ENCODE data around the gene CAPZB. TPM values are rescaled to one million over a fixed set of nuclear protein-coding genes. Genes with fewer than 3 reads are reported as not detected.

The CAPZB gene
- total and polyA plus RNA-seq, 2 of the 4 experiments (the other 2 are of a cell fraction) = 216 to 304 TPM

GRCh38 chr1:19484798-19485361 is 459 bp downstream of the CAPZB start:
- Histone ChIP-seq H3K4me3 (ENCODE audit: insufficient read depth, low read depth, low read length) (peak overlapping the region; percentile 99), H2AK5ac (ENCODE audit: low read depth, low read length) (peak overlapping the region; percentile 85), H4K20me1 (ENCODE audit: insufficient read depth, low read length) (peaks cover 52% of the 10 kb centered on the region), H2AFZ (replicated peaks; ENCODE audit: low read length, poor library complexity) (peak overlapping the region; percentile 75), H3K18ac (ENCODE audit: low read depth, low read length) (peak overlapping the region; percentile 95; the same call in 1 of the 2 replicates), H3K9me3 (ENCODE audit: control insufficient read depth, insufficient read depth, low read length) (no peaks in the 10 kb centered on the region), H2BK20ac (ENCODE audit: low read depth, low read length) (no peak overlapping the region), H4K8ac (ENCODE audit: low read depth in 2 of 2, low read length in 2 of 2) (peak overlapping the region; percentile 74 to 86), H3K4ac (ENCODE audit: low read depth, low read length) (peak overlapping the region; percentile 96), H3K14ac (replicated peaks; ENCODE audit: low read depth, low read length) (peak overlapping the region; percentile 95), H3K36me3 (ENCODE audit: control insufficient read depth, insufficient read depth, low read length) (peaks cover 15% of the 10 kb centered on the region), H2BK120ac (ENCODE audit: low read depth, low read length) (peak overlapping the region; percentile 54), H3K27me3 (ENCODE audit: control insufficient read depth, insufficient read depth, low read length) (no peaks in the 10 kb centered on the region), H3K4me2 (ENCODE audit: low read depth, low read length) (peak overlapping the region; percentile 93), H2BK5ac (ENCODE audit: low read depth, low read length, poor library complexity, severe bottlenecking) (peak overlapping the region; percentile 90), H3K23ac (ENCODE audit: low read depth, low read length) (peak overlapping the region; percentile 93), H3K56ac (ENCODE audit: extremely low read depth, insufficient read depth, low read length) (peak overlapping the region; percentile 86), H4K5ac (ENCODE audit: low read depth, low read length) (peak overlapping the region; percentile 98), H4K91ac (ENCODE audit: insufficient read depth, low read depth, low read length) (peak overlapping the region; percentile 92), H3K79me1 (ENCODE audit: low read depth in 1 of 2, low read length in 2 of 2) (peaks cover 7 to 63% of the 10 kb centered on the region in 2 experiments), H3K9me1 (ENCODE audit: insufficient read depth, low read length) (peaks cover 36% of the 10 kb centered on the region), H3K27ac (ENCODE audit: insufficient read depth, low read length) (peak overlapping the region; percentile 99), H3K9ac (ENCODE audit: low read depth, low read length) (peak overlapping the region; percentile 97), H3K4me1 (ENCODE audit: control insufficient read depth, insufficient read depth, low read length) (peaks cover 31% of the 10 kb centered on the region), H2AK9ac (replicated peaks; ENCODE audit: low read depth, low read length, poor library complexity) (peak overlapping the region; percentile 96), H2BK15ac (ENCODE audit: low read depth, low read length) (no peak overlapping the region)
- 0% methylated on average over 2 of the region's 29 CpGs; no CpG with 5 or more reads in 1 of the 2 experiments for WGBS, 2 experiments (ENCODE audit: extremely low coverage in 2 of 2, insufficient read length in 1 of 2)
- intact Hi-C loops (cut with micrococcal nuclease) = loop anchor here (1.0 to 2.0 kb wide), 4 partner anchors 87 to 160 kb away; partner anchors contain the start of gene NBL1
- DNase-seq (no peak), ATAC-seq (ENCODE audit: low read depth) (peak; percentile 24)
- in situ Hi-C loops (cut with MboI; ENCODE audit: low sequenced_read_pairs) = loop anchor here (10.0 kb wide), 1 partner anchor 160 kb away; the partner anchor contains the start of gene NBL1
- POLR2A ChIA-PET (ENCODE audit: unreplicated experiment) = interaction anchor here (0.6 kb wide), 1 partner anchor 212 kb away, joined by 4 read pairs; no protein-coding TSS in a partner anchor
- dilution Hi-C loops (cut with HindIII; ENCODE audit: low sequenced_read_pairs, unreplicated experiment) = no loop called here
- CTCF ChIA-PET = interaction anchor here (1.6 kb wide), 1 partner anchor 169 kb away, joined by 4 read pairs; no protein-coding TSS in a partner anchor
- BruUV-seq (replicated peaks) = TSS peak; percentile 37
- no peak for TF ChIP-seq RFX5 (IDR thresholded peaks at IDR 0.05; ENCODE audit: low read depth, low read length)
- no peak for TF ChIP-seq POLR2A (IDR thresholded peaks at IDR 0.05; ENCODE audit: low read depth, low read length)
- no peak for TF ChIP-seq CEBPB (IDR thresholded peaks at IDR 0.05; ENCODE audit: low read depth, low read length)
- no peak for TF ChIP-seq MAFK (IDR thresholded peaks at IDR 0.05; ENCODE audit: low read depth, low read length)
- no peak for TF ChIP-seq MAZ (IDR thresholded peaks at IDR 0.05; ENCODE audit: borderline replicate concordance, low read depth, low read length)
- no peak for TF ChIP-seq MXI1 (IDR thresholded peaks at IDR 0.05; ENCODE audit: borderline replicate concordance, low read depth, low read length)
- no peak; the same call in 1 of the 2 replicates for TF ChIP-seq RAD21 (IDR thresholded peaks at IDR 0.05; ENCODE audit: low read length)
- TF ChIP-seq FOS (IDR thresholded peaks at IDR 0.05; ENCODE audit: low read depth, low read length) = no peak
- TF ChIP-seq NFE2L2 (IDR thresholded peaks at IDR 0.05; ENCODE audit: low read depth, low read length) = no peak
- TF ChIP-seq, protein P1, sequence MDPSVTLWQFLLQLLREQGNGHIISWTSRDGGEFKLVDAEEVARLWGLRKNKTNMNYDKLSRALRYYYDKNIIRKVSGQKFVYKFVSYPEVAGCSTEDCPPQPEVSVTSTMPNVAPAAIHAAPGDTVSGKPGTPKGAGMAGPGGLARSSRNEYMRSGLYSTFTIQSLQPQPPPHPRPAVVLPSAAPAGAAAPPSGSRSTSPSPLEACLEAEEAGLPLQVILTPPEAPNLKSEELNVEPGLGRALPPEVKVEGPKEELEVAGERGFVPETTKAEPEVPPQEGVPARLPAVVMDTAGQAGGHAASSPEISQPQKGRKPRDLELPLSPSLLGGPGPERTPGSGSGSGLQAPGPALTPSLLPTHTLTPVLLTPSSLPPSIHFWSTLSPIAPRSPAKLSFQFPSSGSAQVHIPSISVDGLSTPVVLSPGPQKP (IDR thresholded peaks at IDR 0.05; ENCODE audit: borderline replicate concordance, low read depth, low read length) = no peak
- no peak for TF ChIP-seq SMC3 (IDR thresholded peaks at IDR 0.05; ENCODE audit: low read depth, low read length)
- no peak for TF ChIP-seq CHD1 (IDR thresholded peaks at IDR 0.05; ENCODE audit: low read depth, low read length)
- no peak for TF ChIP-seq BHLHE40 (IDR thresholded peaks at IDR 0.05; ENCODE audit: low read depth, low read length)
- TF ChIP-seq, protein P2, sequence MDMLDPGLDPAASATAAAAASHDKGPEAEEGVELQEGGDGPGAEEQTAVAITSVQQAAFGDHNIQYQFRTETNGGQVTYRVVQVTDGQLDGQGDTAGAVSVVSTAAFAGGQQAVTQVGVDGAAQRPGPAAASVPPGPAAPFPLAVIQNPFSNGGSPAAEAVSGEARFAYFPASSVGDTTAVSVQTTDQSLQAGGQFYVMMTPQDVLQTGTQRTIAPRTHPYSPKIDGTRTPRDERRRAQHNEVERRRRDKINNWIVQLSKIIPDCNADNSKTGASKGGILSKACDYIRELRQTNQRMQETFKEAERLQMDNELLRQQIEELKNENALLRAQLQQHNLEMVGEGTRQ (IDR thresholded peaks at IDR 0.05; ENCODE audit: low read depth, low read length) = no peak
- TF ChIP-seq, protein P3, sequence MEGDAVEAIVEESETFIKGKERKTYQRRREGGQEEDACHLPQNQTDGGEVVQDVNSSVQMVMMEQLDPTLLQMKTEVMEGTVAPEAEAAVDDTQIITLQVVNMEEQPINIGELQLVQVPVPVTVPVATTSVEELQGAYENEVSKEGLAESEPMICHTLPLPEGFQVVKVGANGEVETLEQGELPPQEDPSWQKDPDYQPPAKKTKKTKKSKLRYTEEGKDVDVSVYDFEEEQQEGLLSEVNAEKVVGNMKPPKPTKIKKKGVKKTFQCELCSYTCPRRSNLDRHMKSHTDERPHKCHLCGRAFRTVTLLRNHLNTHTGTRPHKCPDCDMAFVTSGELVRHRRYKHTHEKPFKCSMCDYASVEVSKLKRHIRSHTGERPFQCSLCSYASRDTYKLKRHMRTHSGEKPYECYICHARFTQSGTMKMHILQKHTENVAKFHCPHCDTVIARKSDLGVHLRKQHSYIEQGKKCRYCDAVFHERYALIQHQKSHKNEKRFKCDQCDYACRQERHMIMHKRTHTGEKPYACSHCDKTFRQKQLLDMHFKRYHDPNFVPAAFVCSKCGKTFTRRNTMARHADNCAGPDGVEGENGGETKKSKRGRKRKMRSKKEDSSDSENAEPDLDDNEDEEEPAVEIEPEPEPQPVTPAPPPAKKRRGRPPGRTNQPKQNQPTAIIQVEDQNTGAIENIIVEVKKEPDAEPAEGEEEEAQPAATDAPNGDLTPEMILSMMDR (conservative IDR thresholded peaks at IDR 0.05; ENCODE audit: low read depth, low read length) = no peak
